ENCODE results near the gene OR4D9. TPM values are rescaled to one million over a fixed set of nuclear protein-coding genes. Genes with fewer than 3 reads are reported as not detected.
"Not testable (repeated sequence)": the region's sequence is repeated elsewhere in the genome, so short reads cannot be mapped to it uniquely, and the experiment has no call there.

OR4D9 gene
- total and polyA plus RNA-seq, 2 donors (not counting 3 experiments of a cell fraction or from before 2014, with no cell fraction given) = not detected

DNA sequence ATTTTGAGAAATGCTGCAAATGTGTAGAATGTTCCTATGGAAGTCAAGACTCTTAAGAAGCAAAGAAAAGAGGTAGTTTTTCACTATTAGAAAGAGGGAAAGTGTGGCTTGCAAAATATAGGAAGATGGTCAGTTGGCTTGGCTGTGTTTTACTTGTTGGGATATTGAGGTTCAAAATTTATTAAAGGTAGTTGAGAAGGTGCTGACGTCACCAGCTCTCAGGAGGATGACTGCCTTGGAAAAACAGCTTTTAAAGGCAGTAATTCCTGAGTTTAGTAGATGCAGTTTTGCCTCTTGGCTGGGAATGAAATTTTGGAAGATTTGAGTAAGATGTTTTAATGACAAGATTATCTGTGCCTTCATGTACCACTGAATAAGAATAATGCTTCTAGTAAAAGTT is 336 bp downstream of the OR4D9 start:
- BruUV-seq (replicated peaks) = no TSS peak
- H2AFZ ChIP-seq (ENCODE audit: low read depth, low read length) = peak overlapping the region; percentile 32
- H3K27me3 ChIP-seq (ENCODE audit: control insufficient read depth in 2 of 2, insufficient read depth in 2 of 2, low read length in 2 of 2) = no peaks in the 10 kb centered on the region
- no peak for DNase-seq (ENCODE audit: low read depth, low spot score)
- H3K4me2 ChIP-seq (ENCODE audit: insufficient read depth, low read length) = peak overlapping the region; percentile 85
- dilution Hi-C loops (cut with MboI; ENCODE audit: extremely low pct_ligation_motif_present, low sequenced_read_pairs) (no loop called here), intact Hi-C loops (cut with micrococcal nuclease) (loop anchor here (1.0 to 5.0 kb wide), 2 partner anchors 39 to 79 kb away; no protein-coding TSS in a partner anchor)
- no peak for FAIRE-seq
- H3K9me1 ChIP-seq (replicated peaks; ENCODE audit: control insufficient read depth, extremely low read depth, insufficient read depth, low read length) = no peaks in the 10 kb centered on the region
- ChIA-PET CTCF (interaction anchor here (0.7 to 2.1 kb wide), 5 partner anchors 9 to 148 kb away, joined by 3 to 14 read pairs (median 4); no protein-coding TSS in a partner anchor), POLR2A (interaction anchor here (0.7 kb wide), 1 partner anchor 19 kb away, joined by 3 read pairs; no protein-coding TSS in a partner anchor)
- H3K9me3 ChIP-seq (replicated peaks; ENCODE audit: control insufficient read depth, insufficient read depth, low read length) = no peaks in the 10 kb centered on the region
- no peak overlapping the region for H3K9ac ChIP-seq (replicated peaks; ENCODE audit: extremely low read depth, insufficient read depth, low read length)
- H3K4me3 ChIP-seq (replicated peaks in 1 of 3; ENCODE audit: insufficient read depth in 1 of 3, low read depth in 1 of 3, low read length in 3 of 3) = no peak overlapping the region
- H3K4me1 ChIP-seq (ENCODE audit: control insufficient read depth, extremely low read depth, insufficient read depth, low read length) = peaks cover 17% of the 10 kb centered on the region
- H3K36me3 ChIP-seq (ENCODE audit: control insufficient read depth in 2 of 2, extremely low read depth in 1 of 2, insufficient read depth in 2 of 2, low read length in 2 of 2) = no peaks in the 10 kb centered on the region
- no peaks in the 10 kb centered on the region for H3K79me2 ChIP-seq (ENCODE audit: control insufficient read depth, insufficient read depth, low read length)
- H4K20me1 ChIP-seq (replicated peaks; ENCODE audit: control insufficient read depth, extremely low read depth, insufficient read depth, low read length) = no peaks in the 10 kb centered on the region
- no peak overlapping the region for H3K27ac ChIP-seq (ENCODE audit: insufficient read depth, low read depth, low read length)
- TF ChIP-seq EZH2 (IDR thresholded peaks at IDR 0.05; ENCODE audit: borderline replicate concordance, low read depth, low read length, severe bottlenecking) (no peak), POLR2AphosphoS5 (IDR thresholded peaks at IDR 0.05; ENCODE audit: insufficient read depth, low read depth, low read length) (no peak), MYC (IDR thresholded peaks at IDR 0.05; ENCODE audit: low read depth, low read length) (no peak), GATA2 (IDR thresholded peaks at IDR 0.05; ENCODE audit: insufficient read depth, insufficient read length, low read depth, low read length) (no peak), FOS (IDR thresholded peaks at IDR 0.05; ENCODE audit: borderline replicate concordance, insufficient read depth, low read length) (no peak), POLR2A (IDR thresholded peaks at IDR 0.05; ENCODE audit: low read depth, low read length) (no peak), MAX (IDR thresholded peaks at IDR 0.05; ENCODE audit: insufficient read depth, insufficient read length) (no peak), JUN (IDR thresholded peaks at IDR 0.05; ENCODE audit: borderline replicate concordance, insufficient read depth, insufficient read length, low read depth) (no peak)
- TF ChIP-seq, protein P1, sequence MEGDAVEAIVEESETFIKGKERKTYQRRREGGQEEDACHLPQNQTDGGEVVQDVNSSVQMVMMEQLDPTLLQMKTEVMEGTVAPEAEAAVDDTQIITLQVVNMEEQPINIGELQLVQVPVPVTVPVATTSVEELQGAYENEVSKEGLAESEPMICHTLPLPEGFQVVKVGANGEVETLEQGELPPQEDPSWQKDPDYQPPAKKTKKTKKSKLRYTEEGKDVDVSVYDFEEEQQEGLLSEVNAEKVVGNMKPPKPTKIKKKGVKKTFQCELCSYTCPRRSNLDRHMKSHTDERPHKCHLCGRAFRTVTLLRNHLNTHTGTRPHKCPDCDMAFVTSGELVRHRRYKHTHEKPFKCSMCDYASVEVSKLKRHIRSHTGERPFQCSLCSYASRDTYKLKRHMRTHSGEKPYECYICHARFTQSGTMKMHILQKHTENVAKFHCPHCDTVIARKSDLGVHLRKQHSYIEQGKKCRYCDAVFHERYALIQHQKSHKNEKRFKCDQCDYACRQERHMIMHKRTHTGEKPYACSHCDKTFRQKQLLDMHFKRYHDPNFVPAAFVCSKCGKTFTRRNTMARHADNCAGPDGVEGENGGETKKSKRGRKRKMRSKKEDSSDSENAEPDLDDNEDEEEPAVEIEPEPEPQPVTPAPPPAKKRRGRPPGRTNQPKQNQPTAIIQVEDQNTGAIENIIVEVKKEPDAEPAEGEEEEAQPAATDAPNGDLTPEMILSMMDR (IDR thresholded peaks at IDR 0.05; ENCODE audit: extremely low read depth in 1 of 2, insufficient read depth in 1 of 2, low read depth in 1 of 2, low read length in 2 of 2) = no peak

GRCh38 chr11:59520139-59520538 is 8.8 kb downstream of the OR4D9 start:
- intact Hi-C loops (cut with micrococcal nuclease); H3K9me1 ChIP-seq (replicated peaks; ENCODE audit: control insufficient read depth, extremely low read depth, insufficient read depth, low read length); H3K36me3 ChIP-seq (ENCODE audit: control insufficient read depth in 2 of 2, extremely low read depth in 1 of 2, insufficient read depth in 2 of 2, low read length in 2 of 2); H3K9me3 ChIP-seq (replicated peaks; ENCODE audit: control insufficient read depth, insufficient read depth, low read length); DNase-seq (ENCODE audit: low read depth, low spot score); H3K79me2 ChIP-seq (ENCODE audit: control insufficient read depth, insufficient read depth, low read length); H3K27me3 ChIP-seq (ENCODE audit: control insufficient read depth in 2 of 2, insufficient read depth in 2 of 2, low read length in 2 of 2); BruUV-seq (replicated peaks); H2AFZ ChIP-seq (ENCODE audit: low read depth, low read length); H3K4me1 ChIP-seq (ENCODE audit: control insufficient read depth, extremely low read depth, insufficient read depth, low read length); CTCF ChIA-PET; H4K20me1 ChIP-seq (replicated peaks; ENCODE audit: control insufficient read depth, extremely low read depth, insufficient read depth, low read length); H3K4me3 ChIP-seq (replicated peaks in 1 of 3; ENCODE audit: insufficient read depth in 1 of 3, low read depth in 1 of 3, low read length in 3 of 3); POLR2A ChIA-PET; H3K4me2 ChIP-seq (ENCODE audit: insufficient read depth, low read length); dilution Hi-C loops (cut with MboI; ENCODE audit: extremely low pct_ligation_motif_present, low sequenced_read_pairs); H3K27ac ChIP-seq (ENCODE audit: insufficient read depth, low read depth, low read length); H3K9ac ChIP-seq (replicated peaks; ENCODE audit: extremely low read depth, insufficient read depth, low read length): not testable (repeated sequence)
- peak; percentile 48 for FAIRE-seq

Measured in endothelial cell of umbilical vein (primary cell).